ENCODE measurements around the gene CYP2A6. TPM values are rescaled to one million over a fixed set of nuclear protein-coding genes. Genes with fewer than 3 reads are reported as not detected.
"Not testable (repeated sequence)": the region's sequence is repeated elsewhere in the genome, so short reads cannot be mapped to it uniquely, and the experiment has no call there.

CYP2A6 gene
- total RNA-seq, 6 experiments from 2014 or later: not detected

GRCh38 chr19:40827386-40828247 lies 22.6 kb downstream of the CYP2A6 start:
- H3K4me1 Mint-ChIP-seq (ENCODE audit: low read depth): peaks cover 28% of the 10 kb centered on the region
- no peak overlapping the region for H3K4me3 Mint-ChIP-seq
- no peaks in the 10 kb centered on the region for H3K9me3 Mint-ChIP-seq
- no peak for DNase-seq
- no peak for TF ChIP-seq CTCF (IDR thresholded peaks at IDR 0.05)
- H3K27ac Mint-ChIP-seq: no peak overlapping the region
- no peaks in the 10 kb centered on the region; the same call in 1 of the 2 replicates for H3K27me3 Mint-ChIP-seq (ENCODE audit: insufficient read depth)
- peaks cover 35% of the 10 kb centered on the region for H3K36me3 Mint-ChIP-seq (ENCODE audit: low read depth)

GRCh38 chr19:40826699-40827385 lies 23.4 kb downstream of the CYP2A6 start:
- not testable (repeated sequence) for H3K27me3 Mint-ChIP-seq (ENCODE audit: insufficient read depth)

GRCh38 chr19:40826312-40826698 lies 23.9 kb downstream of the CYP2A6 start:
- not testable (repeated sequence) for H3K9me3 Mint-ChIP-seq; DNase-seq; H3K27me3 Mint-ChIP-seq (ENCODE audit: insufficient read depth); H3K27ac Mint-ChIP-seq; H3K4me3 Mint-ChIP-seq
- H3K36me3 Mint-ChIP-seq (ENCODE audit: low read depth): peaks cover 35% of the 10 kb centered on the region
- peaks cover 17% of the 10 kb centered on the region for H3K4me1 Mint-ChIP-seq (ENCODE audit: low read depth)

More at GRCh38 chr19:40826699-40827385, 23.4 kb downstream of the CYP2A6 start:
- not testable (repeated sequence) for H3K9me3 Mint-ChIP-seq, DNase-seq, H3K4me3 Mint-ChIP-seq, H3K27ac Mint-ChIP-seq
- Mint-ChIP-seq H3K36me3 (ENCODE audit: low read depth) (peaks cover 35% of the 10 kb centered on the region), H3K4me1 (ENCODE audit: low read depth) (peaks cover 22% of the 10 kb centered on the region)

- H3K4me3 Mint-ChIP-seq; H3K27me3 Mint-ChIP-seq (ENCODE audit: insufficient read depth); H3K27ac Mint-ChIP-seq; H3K9me3 Mint-ChIP-seq; DNase-seq: not testable (repeated sequence)
- Mint-ChIP-seq H3K36me3 (ENCODE audit: low read depth) (peaks cover 35% of the 10 kb centered on the region), H3K4me1 (ENCODE audit: low read depth) (peaks cover 12% of the 10 kb centered on the region)
These were observed 24.7 kb downstream of the CYP2A6 start for GRCh38 chr19:40825460-40826095.

- not testable (repeated sequence) for H3K27ac Mint-ChIP-seq; DNase-seq; H3K27me3 Mint-ChIP-seq (ENCODE audit: insufficient read depth); H3K9me3 Mint-ChIP-seq; H3K4me3 Mint-ChIP-seq
- peaks cover 33% of the 10 kb centered on the region for H3K36me3 Mint-ChIP-seq (ENCODE audit: low read depth)
- peaks cover 12% of the 10 kb centered on the region for H3K4me1 Mint-ChIP-seq (ENCODE audit: low read depth)
These were observed 25.3 kb downstream of the CYP2A6 start for GRCh38 chr19:40824916-40825315.

- DNase-seq; H3K4me3 Mint-ChIP-seq; H3K9me3 Mint-ChIP-seq; H3K27me3 Mint-ChIP-seq (ENCODE audit: insufficient read depth); H3K27ac Mint-ChIP-seq: not testable (repeated sequence)
- Mint-ChIP-seq H3K4me1 (ENCODE audit: low read depth) (peaks cover 30% of the 10 kb centered on the region), H3K36me3 (ENCODE audit: low read depth) (peaks cover 15% of the 10 kb centered on the region)
These were observed 27.3 kb downstream of the CYP2A6 start for GRCh38 chr19:40822704-40823553.

GRCh38 chr19:40822161-40822560 lies 28.1 kb downstream of the CYP2A6 start:
- no peak for TF ChIP-seq CTCF (IDR thresholded peaks at IDR 0.05)
- no peak for DNase-seq
- Mint-ChIP-seq H3K4me1 (ENCODE audit: low read depth) (peaks cover 30% of the 10 kb centered on the region), H3K9me3 (no peaks in the 10 kb centered on the region), H3K27ac (no peak overlapping the region), H3K4me3 (no peak overlapping the region), H3K36me3 (ENCODE audit: low read depth) (peaks cover 7% of the 10 kb centered on the region), H3K27me3 (ENCODE audit: insufficient read depth) (no peaks in the 10 kb centered on the region)

Measured in HFFc6 (cell line).